ENCODE measurements around the gene KIRREL3. TPM values are rescaled to one million over a fixed set of nuclear protein-coding genes. Genes with fewer than 3 reads are reported as not detected.

Gene KIRREL3
- total RNA-seq, 1 donor from 2014 or later, result under 0.01 TPM

- Histone ChIP-seq H3K27me3 (ENCODE audit: control insufficient read depth in 3 of 3, insufficient read depth in 3 of 3, low read length in 3 of 3) (peaks cover 0 to 7% (median 0%) of the 10 kb centered on the region in 3 donors), H3K4me3 (ENCODE audit: low read length in 3 of 3) (no peak overlapping the region), H3K9ac (ENCODE audit: low read depth in 1 of 3, low read length in 3 of 3) (no peak overlapping the region), H3K9me3 (ENCODE audit: control insufficient read depth in 3 of 3, low read length in 3 of 3) (no peaks in the 10 kb centered on the region), H3K27ac (ENCODE audit: low read depth, low read length) (no peak overlapping the region), H3K4me1 (ENCODE audit: control insufficient read depth in 3 of 3, insufficient read depth in 3 of 3, low read length in 3 of 3) (no peaks in the 10 kb centered on the region), H3K36me3 (ENCODE audit: control insufficient read depth in 3 of 3, insufficient read depth in 3 of 3, low read length in 3 of 3) (no peaks in the 10 kb centered on the region)
Measured at GRCh38 chr11:126654886-126655806, 345.4 kb downstream of the KIRREL3 start.

GRCh38 chr11:126653040-126653439 is 347.5 kb downstream of the KIRREL3 start:
- Histone ChIP-seq H3K9me3 (ENCODE audit: control insufficient read depth in 3 of 3, low read length in 3 of 3) (no peaks in the 10 kb centered on the region), H3K36me3 (ENCODE audit: control insufficient read depth in 3 of 3, insufficient read depth in 3 of 3, low read length in 3 of 3) (no peaks in the 10 kb centered on the region), H3K27ac (ENCODE audit: low read depth, low read length) (no peak overlapping the region), H3K4me3 (ENCODE audit: low read length in 3 of 3) (no peak overlapping the region), H3K4me1 (ENCODE audit: control insufficient read depth in 3 of 3, insufficient read depth in 3 of 3, low read length in 3 of 3) (no peaks in the 10 kb centered on the region), H3K9ac (ENCODE audit: low read depth in 1 of 3, low read length in 3 of 3) (no peak overlapping the region), H3K27me3 (ENCODE audit: control insufficient read depth in 3 of 3, insufficient read depth in 3 of 3, low read length in 3 of 3) (peaks cover 0 to 7% (median 0%) of the 10 kb centered on the region in 3 donors)

GRCh38 chr11:126647735-126648134 is 352.8 kb downstream of the KIRREL3 start:
- H3K36me3 ChIP-seq (ENCODE audit: control insufficient read depth in 3 of 3, insufficient read depth in 3 of 3, low read length in 3 of 3), result no peaks in the 10 kb centered on the region
- no peak overlapping the region for H3K27ac ChIP-seq (ENCODE audit: low read depth, low read length)
- peaks cover 0 to 4% (median 0%) of the 10 kb centered on the region in 3 donors for H3K4me1 ChIP-seq (ENCODE audit: control insufficient read depth in 3 of 3, insufficient read depth in 3 of 3, low read length in 3 of 3)
- H3K9ac ChIP-seq (ENCODE audit: low read depth in 1 of 3, low read length in 3 of 3), result no peak overlapping the region
- H3K4me3 ChIP-seq (ENCODE audit: low read length in 3 of 3), result no peak overlapping the region
- no peaks in the 10 kb centered on the region for H3K27me3 ChIP-seq (ENCODE audit: control insufficient read depth in 3 of 3, insufficient read depth in 3 of 3, low read length in 3 of 3)
- no peaks in the 10 kb centered on the region for H3K9me3 ChIP-seq (ENCODE audit: control insufficient read depth in 3 of 3, low read length in 3 of 3)

- Histone ChIP-seq H3K36me3 (ENCODE audit: control insufficient read depth in 3 of 3, insufficient read depth in 3 of 3, low read length in 3 of 3) (no peaks in the 10 kb centered on the region), H3K9me3 (ENCODE audit: control insufficient read depth in 3 of 3, low read length in 3 of 3) (no peaks in the 10 kb centered on the region), H3K4me3 (ENCODE audit: low read length in 3 of 3) (no peak overlapping the region), H3K9ac (ENCODE audit: low read depth in 1 of 3, low read length in 3 of 3) (no peak overlapping the region), H3K27ac (ENCODE audit: low read depth, low read length) (no peak overlapping the region), H3K4me1 (ENCODE audit: control insufficient read depth in 3 of 3, insufficient read depth in 3 of 3, low read length in 3 of 3) (peaks cover 0 to 4% (median 0%) of the 10 kb centered on the region in 3 donors), H3K27me3 (ENCODE audit: control insufficient read depth in 3 of 3, insufficient read depth in 3 of 3, low read length in 3 of 3) (no peaks in the 10 kb centered on the region)
Measured at GRCh38 chr11:126646701-126647557, 353.6 kb downstream of the KIRREL3 start.

GRCh38 chr11:126645186-126645585 is 355.4 kb downstream of the KIRREL3 start:
- Histone ChIP-seq H3K27ac (ENCODE audit: low read depth, low read length) (no peak overlapping the region), H3K9me3 (ENCODE audit: control insufficient read depth in 3 of 3, low read length in 3 of 3) (no peaks in the 10 kb centered on the region), H3K4me1 (ENCODE audit: control insufficient read depth in 3 of 3, insufficient read depth in 3 of 3, low read length in 3 of 3) (peaks cover 0 to 4% (median 0%) of the 10 kb centered on the region in 3 donors), H3K27me3 (ENCODE audit: control insufficient read depth in 3 of 3, insufficient read depth in 3 of 3, low read length in 3 of 3) (peaks cover 0 to 2% (median 0%) of the 10 kb centered on the region in 3 donors), H3K9ac (ENCODE audit: low read depth in 1 of 3, low read length in 3 of 3) (no peak overlapping the region), H3K36me3 (ENCODE audit: control insufficient read depth in 3 of 3, insufficient read depth in 3 of 3, low read length in 3 of 3) (no peaks in the 10 kb centered on the region), H3K4me3 (ENCODE audit: low read length in 3 of 3) (no peak overlapping the region)

GRCh38 chr11:126640186-126640585 is 360.4 kb downstream of the KIRREL3 start:
- no peaks in the 10 kb centered on the region for H3K4me1 ChIP-seq (ENCODE audit: control insufficient read depth in 3 of 3, insufficient read depth in 3 of 3, low read length in 3 of 3)
- H3K36me3 ChIP-seq (ENCODE audit: control insufficient read depth in 3 of 3, insufficient read depth in 3 of 3, low read length in 3 of 3), result no peaks in the 10 kb centered on the region
- H3K9ac ChIP-seq (ENCODE audit: low read depth in 1 of 3, low read length in 3 of 3), result no peak overlapping the region
- H3K9me3 ChIP-seq (ENCODE audit: control insufficient read depth in 3 of 3, low read length in 3 of 3), result no peaks in the 10 kb centered on the region
- H3K4me3 ChIP-seq (ENCODE audit: low read length in 3 of 3), result no peak overlapping the region
- H3K27me3 ChIP-seq (ENCODE audit: control insufficient read depth in 3 of 3, insufficient read depth in 3 of 3, low read length in 3 of 3), result peaks cover 0 to 7% (median 0%) of the 10 kb centered on the region in 3 donors
- no peak overlapping the region for H3K27ac ChIP-seq (ENCODE audit: low read depth, low read length)

GRCh38 chr11:126639692-126640091 is 360.9 kb downstream of the KIRREL3 start:
- no peak overlapping the region for H3K9ac ChIP-seq (ENCODE audit: low read depth in 1 of 3, low read length in 3 of 3)
- H3K36me3 ChIP-seq (ENCODE audit: control insufficient read depth in 3 of 3, insufficient read depth in 3 of 3, low read length in 3 of 3), result no peaks in the 10 kb centered on the region
- no peak overlapping the region for H3K4me3 ChIP-seq (ENCODE audit: low read length in 3 of 3)
- H3K4me1 ChIP-seq (ENCODE audit: control insufficient read depth in 3 of 3, insufficient read depth in 3 of 3, low read length in 3 of 3), result no peaks in the 10 kb centered on the region
- no peak overlapping the region for H3K27ac ChIP-seq (ENCODE audit: low read depth, low read length)
- peaks cover 0 to 7% (median 4%) of the 10 kb centered on the region in 3 donors for H3K27me3 ChIP-seq (ENCODE audit: control insufficient read depth in 3 of 3, insufficient read depth in 3 of 3, low read length in 3 of 3)
- no peaks in the 10 kb centered on the region for H3K9me3 ChIP-seq (ENCODE audit: control insufficient read depth in 3 of 3, low read length in 3 of 3)

- no peaks in the 10 kb centered on the region for H3K36me3 ChIP-seq (ENCODE audit: control insufficient read depth in 3 of 3, insufficient read depth in 3 of 3, low read length in 3 of 3)
- H3K4me1 ChIP-seq (ENCODE audit: control insufficient read depth in 3 of 3, insufficient read depth in 3 of 3, low read length in 3 of 3), result no peaks in the 10 kb centered on the region
- H3K27me3 ChIP-seq (ENCODE audit: control insufficient read depth in 3 of 3, insufficient read depth in 3 of 3, low read length in 3 of 3), result peaks cover 0 to 7% (median 7%) of the 10 kb centered on the region in 3 donors
- H3K4me3 ChIP-seq (ENCODE audit: low read length in 3 of 3), result no peak overlapping the region
- H3K9me3 ChIP-seq (ENCODE audit: control insufficient read depth in 3 of 3, low read length in 3 of 3), result no peaks in the 10 kb centered on the region
- no peak overlapping the region for H3K9ac ChIP-seq (ENCODE audit: low read depth in 1 of 3, low read length in 3 of 3)
- H3K27ac ChIP-seq (ENCODE audit: low read depth, low read length), result no peak overlapping the region
Measured at GRCh38 chr11:126638648-126639047, 361.9 kb downstream of the KIRREL3 start.

GRCh38 chr11:126637795-126638175 is 362.8 kb downstream of the KIRREL3 start:
- Histone ChIP-seq H3K9ac (ENCODE audit: low read depth in 1 of 3, low read length in 3 of 3) (no peak overlapping the region), H3K4me3 (ENCODE audit: low read length in 3 of 3) (no peak overlapping the region), H3K27ac (ENCODE audit: low read depth, low read length) (no peak overlapping the region), H3K36me3 (ENCODE audit: control insufficient read depth in 3 of 3, insufficient read depth in 3 of 3, low read length in 3 of 3) (no peaks in the 10 kb centered on the region), H3K27me3 (ENCODE audit: control insufficient read depth in 3 of 3, insufficient read depth in 3 of 3, low read length in 3 of 3) (peaks cover 0 to 7% (median 7%) of the 10 kb centered on the region in 3 donors), H3K9me3 (ENCODE audit: control insufficient read depth in 3 of 3, low read length in 3 of 3) (no peaks in the 10 kb centered on the region), H3K4me1 (ENCODE audit: control insufficient read depth in 3 of 3, insufficient read depth in 3 of 3, low read length in 3 of 3) (no peaks in the 10 kb centered on the region)
